Stimulated activated CD4-positive, alpha-beta T cell treated with anti-CD3 and anti-CD28 coated beads, Interleukin-4, amount 100 ng/mL, for 4 hours (primary cell): Measurements from ENCODE around the gene FBRSL1.
"Not testable (repeated sequence)": the region's sequence is repeated elsewhere in the genome, so short reads cannot be mapped to it uniquely, and the experiment has no call there.

Experiments used
- DNase-seq, 2 experiments: peaks; one replicate each; pipeline ENCODE4 v3.0.0-alpha.2; 2020

The FBRSL1 gene

GRCh38 chr12:132489602-132490266 lies at the start of gene FBRSL1:
Gene FBRSL1 (plus strand): TSS chr12:132490151.
- peak; percentile 87 to 96 for DNase-seq

- DNase-seq: not testable (repeated sequence)
Measured at GRCh38 chr12:132440420-132440819, 49.5 kb upstream of the FBRSL1 start.

GRCh38 chr12:132441871-132442863 lies 47.8 kb upstream of the FBRSL1 start:
- DNase-seq: no peak

GRCh38 chr12:132443091-132443490 lies 46.9 kb upstream of the FBRSL1 start:
- no peak for DNase-seq

- no peak for DNase-seq
Measured at GRCh38 chr12:132444283-132444682, 45.7 kb upstream of the FBRSL1 start.

GRCh38 chr12:132444957-132445883 lies 44.7 kb upstream of the FBRSL1 start:
- DNase-seq: peak; percentile 71 to 79

GRCh38 chr12:132445884-132446632 lies 43.9 kb upstream of the FBRSL1 start:
- peak; percentile 36 to 59 for DNase-seq

- DNase-seq: no peak
Measured at GRCh38 chr12:132446633-132447326, 43.2 kb upstream of the FBRSL1 start.

- DNase-seq: no peak
Measured at GRCh38 chr12:132447327-132447720, 42.6 kb upstream of the FBRSL1 start.

GRCh38 chr12:132447731-132448462 lies 42.1 kb upstream of the FBRSL1 start:
- no peak for DNase-seq

GRCh38 chr12:132448463-132448820 lies 41.5 kb upstream of the FBRSL1 start:
- no peak for DNase-seq

GRCh38 chr12:132449565-132450417 lies 40.2 kb upstream of the FBRSL1 start:
- no peak for DNase-seq

- no peak for DNase-seq
Measured at GRCh38 chr12:132450418-132451171, 39.4 kb upstream of the FBRSL1 start.

- DNase-seq: no peak
Measured at GRCh38 chr12:132451172-132451835, 38.6 kb upstream of the FBRSL1 start.

- no peak for DNase-seq
Measured at GRCh38 chr12:132451836-132452195, 38.1 kb upstream of the FBRSL1 start.

GRCh38 chr12:132452596-132453350 lies 37.2 kb upstream of the FBRSL1 start:
- no peak for DNase-seq

- no peak for DNase-seq
Measured at GRCh38 chr12:132453361-132454192, 36.4 kb upstream of the FBRSL1 start.
